H9 (cell line): Measurements from ENCODE around the gene CFAP65. TPM values are rescaled to one million over a fixed set of nuclear protein-coding genes. Genes with fewer than 3 reads are reported as not detected.
A peak's percentile ranks its signal among the peaks of the same experiment; 100 is the strongest.

Experiments
- DNase-seq: peaks from one replicate; pipeline ENCODE4 v3.0.0-alpha.2; 2017
- H2AFZ ChIP-seq: one replicate; pipeline ENCODE4 v1.6.1; 2013; ENCODE audit warnings: mild to moderate bottlenecking, low read length, control low read depth, moderate library complexity
- H2AK5ac ChIP-seq: 2 replicates; pipeline ENCODE4 v1.6.1; 2013; ENCODE audit warnings: low read length, control low read depth, mixed read lengths; ENCODE audit not compliant: insufficient read length
- H2BK120ac ChIP-seq: one replicate; pipeline ENCODE4 v1.6.1; 2013; ENCODE audit warnings: low read depth, mild to moderate bottlenecking, low read length, control low read depth, inconsistent platforms; ENCODE audit not compliant: poor library complexity, severe bottlenecking
- H2BK12ac ChIP-seq: 2 replicates; pipeline ENCODE4 v1.6.1; 2013; ENCODE audit warnings: low read length, control low read depth, mixed read lengths, low read depth; ENCODE audit not compliant: insufficient read length
- H2BK15ac ChIP-seq: 2 replicates; pipeline ENCODE4 v1.6.1; 2013; ENCODE audit warnings: low read depth, low read length, control low read depth
- H2BK20ac ChIP-seq: one replicate; pipeline ENCODE4 v1.6.1; 2013; ENCODE audit warnings: low read depth, mild to moderate bottlenecking, low read length, control low read depth, inconsistent platforms; ENCODE audit not compliant: poor library complexity, severe bottlenecking
- H2BK5ac ChIP-seq: 2 replicates; pipeline ENCODE4 v1.6.1; 2013; ENCODE audit warnings: low read length, control low read depth, mixed read lengths; ENCODE audit not compliant: insufficient read length
- H3K14ac ChIP-seq: 2 replicates; pipeline ENCODE4 v1.6.1; 2013; ENCODE audit warnings: low read length, control low read depth; ENCODE audit not compliant: insufficient read depth
- H3K18ac ChIP-seq: 2 replicates; pipeline ENCODE4 v1.6.1; 2013; ENCODE audit warnings: low read depth, mild to moderate bottlenecking, mixed read lengths, low read length, control low read depth; ENCODE audit not compliant: insufficient read length
- H3K23ac ChIP-seq: 2 replicates; pipeline ENCODE4 v1.6.1; 2013; ENCODE audit warnings: low read length, control low read depth, mixed read lengths, low read depth; ENCODE audit not compliant: insufficient read length
- H3K23me2 ChIP-seq: 2 replicates; pipeline ENCODE4 v1.6.1; 2013; ENCODE audit warnings: low read depth, mild to moderate bottlenecking, mixed read lengths, low read length, control low read depth; ENCODE audit not compliant: insufficient read length, poor library complexity, severe bottlenecking
- H3K27ac ChIP-seq: 2 replicates; pipeline ENCODE4 v1.5.1; 2013; ENCODE audit warnings: low read length, control low read depth, mixed read lengths, low read depth; ENCODE audit not compliant: insufficient read length
- H3K27me3 ChIP-seq: 2 replicates; pipeline ENCODE4 v1.6.1; 2013; ENCODE audit warnings: low read length, control low read depth, inconsistent platforms; ENCODE audit not compliant: insufficient read depth
- H3K4ac ChIP-seq: 2 replicates; pipeline ENCODE4 v1.6.1; 2013; ENCODE audit warnings: low read depth, mild to moderate bottlenecking, control low read depth, inconsistent platforms, low read length, moderate library complexity
- H3K4me1 ChIP-seq: 2 replicates; pipeline ENCODE4 v1.6.1; 2013; ENCODE audit warnings: low read length, control low read depth, inconsistent platforms; ENCODE audit not compliant: insufficient read depth
- H3K4me2 ChIP-seq: 2 replicates; pipeline ENCODE4 v1.6.1; 2013; ENCODE audit warnings: low read length, control low read depth, mixed read lengths; ENCODE audit not compliant: insufficient read length, insufficient read depth
- H3K56ac ChIP-seq: 2 replicates; pipeline ENCODE4 v1.6.1; 2013; ENCODE audit warnings: low read depth, mild to moderate bottlenecking, mixed read lengths, low read length, control low read depth; ENCODE audit not compliant: insufficient read length
- H3K79me1 ChIP-seq: 2 replicates; pipeline ENCODE4 v1.6.1; 2013; ENCODE audit warnings: low read depth, mild to moderate bottlenecking, moderate library complexity, low read length, control low read depth, inconsistent platforms; ENCODE audit not compliant: insufficient read depth, poor library complexity, severe bottlenecking
- H3K79me2 ChIP-seq: 2 replicates; pipeline ENCODE4 v1.6.1; 2013; ENCODE audit warnings: low read length, control low read depth, inconsistent platforms; ENCODE audit not compliant: insufficient read depth
- H3K9ac ChIP-seq: 2 replicates; pipeline ENCODE4 v1.6.1; 2013; ENCODE audit warnings: low read length, control low read depth, mixed read lengths; ENCODE audit not compliant: insufficient read length; ENCODE audit errors: extremely low read depth
- H3K9me3 ChIP-seq: one replicate; pipeline ENCODE4 v1.6.1; 2013; ENCODE audit warnings: low read depth, low read length, inconsistent platforms; ENCODE audit not compliant: control insufficient read depth
- H3T11ph ChIP-seq: one replicate; pipeline ENCODE4 v1.6.1; 2013; ENCODE audit warnings: mild to moderate bottlenecking, low read length, control low read depth, inconsistent platforms
- H4K20me1 ChIP-seq: one replicate; pipeline ENCODE4 v1.6.1; 2013; ENCODE audit not compliant: control insufficient read depth, insufficient read length, insufficient read depth
- H4K5ac ChIP-seq: 2 replicates; pipeline ENCODE4 v1.6.1; 2013; ENCODE audit warnings: low read depth, mild to moderate bottlenecking, mixed read lengths, low read length, control low read depth; ENCODE audit not compliant: insufficient read length
- H4K8ac ChIP-seq: replicated peaks from 2 replicates; pipeline ENCODE4 v1.6.1; 2013; ENCODE audit warnings: low read length, control low read depth, mixed read lengths, low read depth; ENCODE audit not compliant: insufficient read length
- H4K91ac ChIP-seq: 2 replicates; pipeline ENCODE4 v1.6.1; 2013; ENCODE audit warnings: low read depth, mild to moderate bottlenecking, moderate library complexity, mixed read lengths, low read length, control low read depth; ENCODE audit not compliant: insufficient read length
- H3K27ac Mint-ChIP-seq, 3 experiments: 2 replicates in 2 of 3; 3 replicates in 1 of 3; pipeline ENCODE4 v1.8.0; 2020 to 2021; ENCODE audit warnings: mixed read lengths in 3 of 3, mild to moderate bottlenecking in 1 of 3, moderate library complexity in 1 of 3
- H3K27me3 Mint-ChIP-seq: 2 replicates; pipeline ENCODE4 v1.8.0; 2021; ENCODE audit warnings: low read depth, mild to moderate bottlenecking, moderate library complexity, mixed read lengths
- H3K36me3 Mint-ChIP-seq, 3 experiments: 2 replicates in 2 of 3; 3 replicates in 1 of 3; pipeline ENCODE4 v1.8.0; 2020 to 2021; ENCODE audit warnings: low read depth in 3 of 3, mixed read lengths in 3 of 3; ENCODE audit not compliant: insufficient read depth in 1 of 3
- H3K4me1 Mint-ChIP-seq, 2 experiments: 2 replicates each; pipeline ENCODE4 v1.8.0; 2020; ENCODE audit warnings: mixed read lengths in 2 of 2
- H3K4me3 Mint-ChIP-seq, 2 experiments: 2 replicates in 1 of 2; 3 replicates in 1 of 2; pipeline ENCODE4 v1.8.0; 2020 to 2021; ENCODE audit warnings: mild to moderate bottlenecking in 2 of 2, mixed read lengths in 2 of 2, moderate library complexity in 1 of 2
- H3K9me3 Mint-ChIP-seq, 2 experiments: 2 replicates in 1 of 2; 3 replicates in 1 of 2; pipeline ENCODE4 v1.8.0; 2020; ENCODE audit warnings: mild to moderate bottlenecking in 2 of 2, mixed read lengths in 2 of 2, moderate library complexity in 1 of 2
- CTCF ChIP-seq: fragments of 200-600 bp; sonication (generic); conservative IDR thresholded peaks from 3 replicates; pipeline ENCODE4 v1.8.0; 2021; ENCODE audit warnings: antibody characterized with exemption, mild to moderate bottlenecking
- WGBS: extraction: QIAGEN DNeasy Blood & Tissue Kit; methylation state at CpG from one replicate; pipeline ENCODE4 v1.1.7; 2013; ENCODE audit warnings: missing lambda C conversion rate, low lambda C conversion rate, mixed read lengths; ENCODE audit not compliant: insufficient read length; ENCODE audit errors: extremely low coverage; 5-methylcytosine and 5-hydroxymethylcytosine counted together
- total RNA-seq: library from RNA; stranded (reverse); gene quantifications from 2 replicates; pipeline ENCODE4 v1.2.1, GENCODE V29; 2021

CFAP65 gene
- total RNA-seq, 1 experiment from 2014 or later = 0.20 TPM

- Histone ChIP-seq H3K4me1 (no peaks in the 10 kb centered on the region; the same call in 1 of the 2 replicates), H3K23ac (no peak overlapping the region), H4K91ac (no peak overlapping the region), H3T11ph (no peak overlapping the region), H4K8ac (no peak overlapping the region), H3K79me1 (no peaks in the 10 kb centered on the region), H2BK12ac (no peak overlapping the region), H3K27ac (no peak overlapping the region), H2BK5ac (no peak overlapping the region), H4K20me1 (no peaks in the 10 kb centered on the region), H2AK5ac (no peak overlapping the region), H3K56ac (no peak overlapping the region), H3K9ac (no peak overlapping the region), H2BK20ac (no peak overlapping the region), H3K4me2 (no peak overlapping the region), H3K14ac (no peak overlapping the region), H3K4ac (no peak overlapping the region), H2AFZ (no peak overlapping the region), H3K27me3 (peaks cover 92% of the 10 kb centered on the region), H2BK15ac (no peak overlapping the region), H2BK120ac (no peak overlapping the region), H4K5ac (no peak overlapping the region), H3K9me3 (no peaks in the 10 kb centered on the region), H3K18ac (no peak overlapping the region), H3K23me2 (peaks cover 10% of the 10 kb centered on the region), H3K79me2 (no peaks in the 10 kb centered on the region)
- Mint-ChIP-seq H3K27ac (no peak overlapping the region), H3K9me3 (peaks cover 0 to 4% of the 10 kb centered on the region in 2 experiments; a peak in 1 of 5 replicates), H3K27me3 (peaks cover 100% of the 10 kb centered on the region), H3K36me3 (peaks cover 0 to 3% (median 0%) of the 10 kb centered on the region in 3 experiments; a peak in 1 of 7 replicates), H3K4me1 (peaks cover 6 to 21% of the 10 kb centered on the region in 2 experiments), H3K4me3 (peak overlapping the region in 1 of 2 experiments; percentile 78; a peak in 2 of 5 replicates)
- DNase-seq = no peak
- no CpG with 5 or more reads among the region's 4 CpGs for WGBS
- TF ChIP-seq CTCF = no peak
Measured at GRCh38 chr2:218986148-218986761, 55.1 kb downstream of the CFAP65 start.
